Stimulated activated CD4-positive, alpha-beta T cell treated with anti-CD3 and anti-CD28 coated beads, Interleukin-2, amount 100 ng/mL, for 48 hours (primary cell): ENCODE data around the gene TOGARAM2.
"Not testable (repeated sequence)": the region's sequence is repeated elsewhere in the genome, so short reads cannot be mapped to it uniquely, and the experiment has no call there.

ENCODE experiments used
- DNase-seq, 2 donors: peaks; one replicate each; pipeline ENCODE4 v3.0.0-alpha.2; 2020

TOGARAM2 gene

DNA sequence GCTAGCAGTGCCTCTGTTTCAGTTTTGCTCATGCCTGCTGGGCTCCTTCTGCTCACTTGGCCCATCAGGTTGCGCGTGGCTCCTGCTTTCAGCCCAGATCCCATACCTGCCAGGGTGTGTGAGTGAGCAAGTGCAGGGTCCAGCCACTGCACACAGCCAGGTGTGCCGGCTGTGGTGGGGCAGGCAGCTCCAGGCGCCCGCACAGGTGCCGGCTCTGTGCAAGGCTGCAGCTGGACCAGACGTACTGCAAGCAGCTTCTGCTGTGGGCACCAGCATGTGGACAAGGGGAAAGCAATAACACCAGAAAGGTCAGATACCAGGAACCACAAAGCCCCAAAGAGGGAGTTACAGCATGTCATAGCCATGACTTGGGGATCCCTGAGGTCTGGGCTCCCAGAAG is 98.8 kb downstream of the TOGARAM2 start:
- no peak for DNase-seq

DNA sequence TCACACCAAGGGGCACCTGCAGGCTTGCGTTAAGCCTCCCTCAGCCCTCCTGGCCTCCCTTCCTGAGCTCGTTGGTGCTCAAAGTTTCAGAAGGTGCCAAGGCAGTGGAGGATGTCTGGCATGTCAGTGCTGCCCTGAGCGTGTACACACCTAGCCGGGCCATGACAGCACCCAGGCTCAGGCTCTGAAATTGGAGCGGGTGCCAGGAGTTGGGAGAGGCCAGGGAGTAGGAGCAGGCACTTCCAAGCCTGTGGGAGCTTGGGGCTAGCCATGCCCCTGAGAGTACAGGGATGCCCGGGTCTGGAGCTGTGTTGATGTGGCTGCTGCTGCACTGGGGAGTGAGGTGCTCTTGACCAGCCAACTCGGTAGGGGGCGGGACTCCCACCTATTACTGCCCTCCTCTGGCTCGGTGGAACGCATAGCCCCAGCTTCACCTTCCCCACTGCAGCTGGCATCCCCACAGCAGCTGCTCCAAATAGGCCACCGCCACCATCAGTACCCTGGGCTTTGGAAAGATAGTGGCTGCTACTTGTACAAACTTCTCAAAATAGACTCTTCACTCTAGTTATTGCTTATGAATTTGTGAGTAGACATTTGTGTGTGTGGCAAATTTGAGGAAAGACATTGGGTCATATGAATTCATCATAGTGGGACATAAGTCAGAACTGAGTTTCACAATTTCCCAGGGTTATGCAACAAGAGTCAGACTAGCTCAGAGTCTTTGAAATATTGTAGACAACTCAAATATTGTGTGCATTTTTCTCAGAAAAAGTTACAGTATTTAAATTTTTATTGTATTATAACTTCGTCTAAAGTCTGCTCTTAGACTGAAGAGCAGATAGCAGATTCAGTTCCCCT is 100.0 kb downstream of the TOGARAM2 start:
- DNase-seq, result no peak

DNA sequence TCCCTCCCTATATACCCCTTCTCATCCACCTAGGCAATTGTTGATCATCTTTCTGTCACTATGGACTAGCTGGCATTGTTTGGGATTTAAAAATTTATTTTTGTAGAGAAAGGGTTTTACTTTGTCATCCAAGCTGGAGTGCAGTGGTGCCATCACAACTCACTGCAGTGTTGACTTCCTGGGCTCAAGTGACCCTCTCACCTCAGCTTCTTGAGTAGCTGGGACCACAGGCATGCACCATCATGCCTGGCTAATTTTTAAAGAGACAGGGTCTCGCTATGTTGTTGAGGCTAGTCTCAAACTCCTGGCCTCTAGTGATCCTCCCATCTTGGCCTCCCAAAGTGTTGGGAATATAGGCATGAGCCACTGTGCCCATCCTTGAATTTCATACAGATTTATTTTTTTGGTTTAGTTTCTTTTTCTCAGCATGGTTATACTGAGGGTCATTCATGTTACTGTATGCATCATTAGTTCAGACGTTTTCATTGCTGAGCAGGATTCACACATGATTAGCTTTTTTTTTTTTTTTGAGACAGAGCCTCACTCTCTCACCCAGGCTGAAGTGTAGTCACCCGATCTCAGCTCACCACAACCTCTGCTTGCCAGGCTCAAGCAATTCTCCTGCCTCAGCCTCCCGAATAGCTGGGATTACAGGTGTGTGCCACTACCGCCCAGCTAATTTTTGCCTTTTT is 101.9 kb downstream of the TOGARAM2 start:
- no peak for DNase-seq

DNA sequence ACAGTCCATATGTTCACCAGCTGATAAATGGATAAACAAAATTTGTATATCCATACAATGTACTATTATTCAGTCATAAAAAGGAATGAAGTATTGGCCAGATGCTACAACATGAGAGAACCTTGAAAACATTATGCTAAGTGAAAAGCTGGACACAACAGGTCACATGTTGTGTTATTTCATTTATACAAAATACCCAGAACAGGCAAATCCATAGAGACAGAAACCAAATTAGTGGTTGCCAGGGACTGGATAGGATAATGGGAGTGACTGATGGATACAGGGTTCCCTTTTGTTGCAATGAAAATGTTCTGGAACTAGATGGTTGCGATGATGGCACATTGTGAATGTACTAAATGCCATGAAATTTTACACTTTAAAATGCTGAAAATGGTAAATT is 103.5 kb downstream of the TOGARAM2 start:
- DNase-seq, result no peak

DNA sequence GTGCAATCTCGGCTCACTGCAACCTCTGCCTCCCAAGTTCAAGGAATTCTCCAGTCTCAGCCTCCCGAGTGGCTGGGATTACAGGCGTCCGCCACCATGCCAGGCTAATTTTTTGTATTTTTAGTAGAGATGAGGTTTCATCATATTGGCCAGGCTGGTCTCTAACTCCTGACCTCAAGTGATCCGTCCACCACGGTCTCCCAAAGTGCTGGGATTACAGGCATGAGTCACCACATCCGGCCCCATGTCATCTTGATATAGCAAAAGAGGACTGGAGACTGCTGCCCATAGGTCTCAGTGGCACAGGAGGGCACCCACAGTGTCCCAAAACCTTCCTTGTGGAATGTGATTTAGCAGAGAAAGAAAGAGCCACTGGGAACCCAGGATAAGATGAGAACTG is 109.2 kb downstream of the TOGARAM2 start:
- not testable (repeated sequence) for DNase-seq

DNA sequence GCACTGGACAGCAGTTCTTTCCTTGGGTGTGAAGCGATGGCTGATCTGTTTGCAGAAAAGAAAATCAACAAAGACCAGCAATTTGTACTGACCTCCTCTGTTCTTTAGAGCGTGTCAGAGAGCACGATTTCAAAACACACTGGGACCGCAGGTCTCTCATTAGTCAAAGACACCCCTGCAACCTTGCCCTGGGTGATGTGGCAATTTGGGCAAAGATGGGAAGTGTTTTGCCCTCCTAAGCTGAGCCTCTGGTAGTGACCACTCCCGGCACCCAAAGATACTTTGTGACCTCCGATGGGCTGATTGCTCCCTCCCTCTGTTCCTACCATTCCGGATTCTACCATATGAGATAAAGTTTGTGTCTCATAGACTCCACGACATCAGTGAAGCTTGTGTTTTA is 115.9 kb downstream of the TOGARAM2 start:
- DNase-seq, result no peak

DNA sequence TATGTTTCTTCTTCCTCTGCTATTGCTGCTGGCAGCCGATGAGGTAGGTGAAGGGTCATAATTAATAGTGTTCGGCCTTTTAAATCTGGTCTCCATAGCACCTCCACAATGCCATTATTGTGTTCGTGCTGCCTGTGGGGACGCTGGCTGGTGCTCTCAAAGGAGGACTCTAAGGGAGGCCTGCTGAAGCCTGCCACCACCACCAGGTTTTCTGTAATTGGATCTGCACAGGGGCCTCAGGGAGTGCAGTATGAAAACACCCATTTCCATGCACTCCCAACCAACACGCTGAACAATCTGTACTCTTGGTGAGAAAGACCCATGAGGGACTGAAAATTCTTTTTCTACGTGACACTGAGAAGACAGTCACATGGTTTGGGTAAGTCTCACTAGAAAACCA is 116.5 kb downstream of the TOGARAM2 start:
- no peak for DNase-seq

DNA sequence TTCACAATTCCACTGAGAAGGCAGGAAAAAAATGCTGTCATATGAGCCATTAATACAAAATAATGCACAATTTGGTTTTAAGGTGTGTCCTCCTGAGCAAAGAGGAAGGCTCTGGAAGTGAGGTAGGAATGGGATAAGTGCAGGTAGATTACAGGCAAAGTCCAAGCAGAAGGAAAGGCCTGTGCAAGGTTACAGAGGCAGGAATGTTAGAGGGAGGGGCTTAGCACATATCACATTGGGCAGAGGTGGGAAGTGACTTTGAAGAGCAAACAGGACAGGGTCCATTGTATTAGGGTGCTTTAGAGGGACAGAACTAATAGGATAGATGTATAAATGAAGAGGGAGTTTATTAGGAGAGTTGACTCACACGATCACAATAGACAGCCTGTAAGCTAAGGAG is 119.5 kb downstream of the TOGARAM2 start:
- no peak for DNase-seq
